ENCODE data around the gene JUNB.

JUNB gene

GRCh38 chr19:12756150-12756883 lies 35.0 kb upstream of the JUNB start:
- Histone ChIP-seq H3K9me3 (ENCODE audit: control insufficient read depth, low read length) (no peaks in the 10 kb centered on the region), H2AFZ (no peak overlapping the region), H3K27me3 (ENCODE audit: control insufficient read depth, insufficient read depth, low read length) (no peaks in the 10 kb centered on the region), H3K79me2 (no peaks in the 10 kb centered on the region), H3K36me3 (ENCODE audit: control insufficient read depth, insufficient read depth, low read length) (no peaks in the 10 kb centered on the region), H3K4me1 (peaks cover 2% of the 10 kb centered on the region), H3K9ac (no peak overlapping the region), H3K4me2 (ENCODE audit: low read length) (no peak overlapping the region), H3K4me3 (ENCODE audit: low read depth, low read length) (no peak overlapping the region), H3K27ac (no peak overlapping the region)
- TF ChIP-seq, protein P1, sequence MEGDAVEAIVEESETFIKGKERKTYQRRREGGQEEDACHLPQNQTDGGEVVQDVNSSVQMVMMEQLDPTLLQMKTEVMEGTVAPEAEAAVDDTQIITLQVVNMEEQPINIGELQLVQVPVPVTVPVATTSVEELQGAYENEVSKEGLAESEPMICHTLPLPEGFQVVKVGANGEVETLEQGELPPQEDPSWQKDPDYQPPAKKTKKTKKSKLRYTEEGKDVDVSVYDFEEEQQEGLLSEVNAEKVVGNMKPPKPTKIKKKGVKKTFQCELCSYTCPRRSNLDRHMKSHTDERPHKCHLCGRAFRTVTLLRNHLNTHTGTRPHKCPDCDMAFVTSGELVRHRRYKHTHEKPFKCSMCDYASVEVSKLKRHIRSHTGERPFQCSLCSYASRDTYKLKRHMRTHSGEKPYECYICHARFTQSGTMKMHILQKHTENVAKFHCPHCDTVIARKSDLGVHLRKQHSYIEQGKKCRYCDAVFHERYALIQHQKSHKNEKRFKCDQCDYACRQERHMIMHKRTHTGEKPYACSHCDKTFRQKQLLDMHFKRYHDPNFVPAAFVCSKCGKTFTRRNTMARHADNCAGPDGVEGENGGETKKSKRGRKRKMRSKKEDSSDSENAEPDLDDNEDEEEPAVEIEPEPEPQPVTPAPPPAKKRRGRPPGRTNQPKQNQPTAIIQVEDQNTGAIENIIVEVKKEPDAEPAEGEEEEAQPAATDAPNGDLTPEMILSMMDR (IDR thresholded peaks at IDR 0.05), result no peak

- Histone ChIP-seq H3K27ac (peak overlapping the region; percentile 67), H3K9me3 (ENCODE audit: control insufficient read depth, low read length) (no peaks in the 10 kb centered on the region), H3K79me2 (no peaks in the 10 kb centered on the region), H2AFZ (peak overlapping the region; percentile 87), H3K36me3 (ENCODE audit: control insufficient read depth, insufficient read depth, low read length) (no peaks in the 10 kb centered on the region), H3K4me3 (ENCODE audit: low read depth, low read length) (peak overlapping the region; percentile 3), H3K27me3 (ENCODE audit: control insufficient read depth, insufficient read depth, low read length) (no peaks in the 10 kb centered on the region), H3K4me1 (peaks cover 2% of the 10 kb centered on the region), H3K9ac (no peak overlapping the region), H3K4me2 (ENCODE audit: low read length) (peak overlapping the region; percentile 42)
- TF ChIP-seq, protein P1 (IDR thresholded peaks at IDR 0.05), result peak; percentile 97
Observed at GRCh38 chr19:12757544-12758274, 33.6 kb upstream of the JUNB start.

GRCh38 chr19:12759686-12760085 lies 31.6 kb upstream of the JUNB start:
- Histone ChIP-seq H3K4me2 (ENCODE audit: low read length) (no peak overlapping the region), H3K9ac (no peak overlapping the region), H3K4me1 (peaks cover 2% of the 10 kb centered on the region), H3K36me3 (ENCODE audit: control insufficient read depth, insufficient read depth, low read length) (no peaks in the 10 kb centered on the region), H3K27ac (no peak overlapping the region), H3K27me3 (ENCODE audit: control insufficient read depth, insufficient read depth, low read length) (no peaks in the 10 kb centered on the region), H3K79me2 (no peaks in the 10 kb centered on the region), H3K4me3 (ENCODE audit: low read depth, low read length) (no peak overlapping the region), H3K9me3 (ENCODE audit: control insufficient read depth, low read length) (no peaks in the 10 kb centered on the region), H2AFZ (no peak overlapping the region)
- TF ChIP-seq, protein P1 (IDR thresholded peaks at IDR 0.05), result no peak

GRCh38 chr19:12763100-12763499 lies 28.2 kb upstream of the JUNB start:
- Histone ChIP-seq H3K36me3 (ENCODE audit: control insufficient read depth, insufficient read depth, low read length) (no peaks in the 10 kb centered on the region), H3K4me1 (no peaks in the 10 kb centered on the region)

More at GRCh38 chr19:12763100-12763499, 28.2 kb upstream of the JUNB start:
- Histone ChIP-seq H3K9ac (no peak overlapping the region), H3K79me2 (no peaks in the 10 kb centered on the region), H3K4me3 (ENCODE audit: low read depth, low read length) (no peak overlapping the region), H3K27ac (no peak overlapping the region), H3K27me3 (ENCODE audit: control insufficient read depth, insufficient read depth, low read length) (no peaks in the 10 kb centered on the region), H3K9me3 (ENCODE audit: control insufficient read depth, low read length) (no peaks in the 10 kb centered on the region), H3K4me2 (ENCODE audit: low read length) (no peak overlapping the region), H2AFZ (no peak overlapping the region)
- TF ChIP-seq, protein P1 (IDR thresholded peaks at IDR 0.05), result no peak
